ENCODE data around the gene KREMEN1.

Gene KREMEN1

DNA sequence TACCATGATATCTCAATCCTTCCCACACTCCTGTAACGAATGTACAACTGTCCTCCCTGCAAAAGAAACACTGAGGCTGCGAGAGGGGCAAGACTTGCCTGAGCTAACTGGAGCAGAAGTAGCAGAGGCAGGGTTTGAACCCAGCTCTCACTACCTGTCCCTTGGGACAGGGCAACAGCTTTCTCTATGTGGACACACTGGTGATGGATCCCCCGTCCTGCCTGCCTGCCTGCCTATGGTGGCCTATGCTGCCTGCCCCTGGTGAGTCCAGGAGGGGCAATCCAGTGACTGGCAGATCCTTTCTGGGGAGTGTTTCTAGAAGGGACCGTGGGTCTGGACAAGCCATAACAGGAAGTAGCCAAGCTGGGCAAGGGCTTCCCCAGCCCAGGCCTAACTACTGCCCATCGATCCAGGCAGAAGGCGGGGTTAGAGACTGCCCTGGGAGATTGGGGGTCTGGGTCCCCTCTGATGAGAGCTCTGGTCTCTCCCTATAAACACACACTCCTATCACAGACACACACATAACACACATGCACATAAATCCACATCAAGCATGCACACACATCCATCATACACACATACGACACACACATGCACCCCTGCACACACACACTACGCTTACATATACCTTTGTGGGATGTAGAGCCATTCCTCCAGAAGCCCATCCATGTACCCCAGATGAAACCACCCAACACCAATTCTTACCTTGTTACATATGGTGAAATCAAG lies 131.8 kb downstream of the KREMEN1 start:
- H3K4me3 ChIP-seq (ENCODE audit: low read depth, low read length): no peak overlapping the region

- peak overlapping the region; percentile 34 for H3K4me3 ChIP-seq (ENCODE audit: low read depth, low read length)
Measured at GRCh38 chr22:29205252-29205593, 132.4 kb downstream of the KREMEN1 start.

DNA sequence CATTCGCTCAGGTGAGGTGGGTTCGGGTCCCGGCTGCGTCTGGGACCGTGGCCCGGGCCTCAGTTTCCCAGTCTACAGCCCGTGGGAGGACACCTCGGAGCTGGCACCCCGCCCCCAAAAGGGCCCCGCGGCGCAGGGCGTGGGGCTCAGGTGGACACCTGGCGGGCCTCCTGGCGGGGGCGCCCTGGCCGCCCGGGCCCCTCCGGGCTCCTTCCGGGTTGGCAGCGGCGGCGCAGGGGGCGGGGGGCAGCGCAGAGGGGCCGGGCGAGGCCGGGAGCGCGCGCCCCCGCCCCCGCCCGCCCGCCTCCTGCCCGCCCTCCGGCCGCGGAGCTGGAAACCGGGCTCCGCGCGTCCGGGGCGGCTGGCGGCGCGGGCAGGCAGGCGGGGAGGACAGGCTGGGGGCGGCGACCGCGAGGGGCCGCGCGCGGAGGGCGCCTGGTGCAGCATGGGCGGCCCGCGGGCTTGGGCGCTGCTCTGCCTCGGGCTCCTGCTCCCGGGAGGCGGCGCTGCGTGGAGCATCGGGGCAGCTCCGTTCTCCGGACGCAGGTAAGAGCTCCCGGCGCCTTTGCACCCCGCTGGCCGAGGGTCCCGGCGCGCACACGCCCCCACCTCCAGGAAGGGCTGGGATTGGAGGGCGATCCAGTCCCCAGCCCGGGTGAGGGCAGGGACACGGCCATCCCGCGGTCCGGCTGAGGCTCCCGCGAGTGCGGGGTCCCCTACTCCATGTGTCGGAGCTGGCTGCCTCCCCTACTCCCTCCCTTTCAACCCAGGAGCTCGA lies 132.9 kb downstream of the KREMEN1 start, which contains the start of gene EMID1:
EMID1 (plus strand) TSS at position 303 of the 778 bp plus-strand sequence; CDS start at position 446, 143 bp downstream.
- peak within 1 kb of the TSS; percentile 67 for H3K4me3 ChIP-seq (ENCODE audit: low read depth, low read length)

DNA sequence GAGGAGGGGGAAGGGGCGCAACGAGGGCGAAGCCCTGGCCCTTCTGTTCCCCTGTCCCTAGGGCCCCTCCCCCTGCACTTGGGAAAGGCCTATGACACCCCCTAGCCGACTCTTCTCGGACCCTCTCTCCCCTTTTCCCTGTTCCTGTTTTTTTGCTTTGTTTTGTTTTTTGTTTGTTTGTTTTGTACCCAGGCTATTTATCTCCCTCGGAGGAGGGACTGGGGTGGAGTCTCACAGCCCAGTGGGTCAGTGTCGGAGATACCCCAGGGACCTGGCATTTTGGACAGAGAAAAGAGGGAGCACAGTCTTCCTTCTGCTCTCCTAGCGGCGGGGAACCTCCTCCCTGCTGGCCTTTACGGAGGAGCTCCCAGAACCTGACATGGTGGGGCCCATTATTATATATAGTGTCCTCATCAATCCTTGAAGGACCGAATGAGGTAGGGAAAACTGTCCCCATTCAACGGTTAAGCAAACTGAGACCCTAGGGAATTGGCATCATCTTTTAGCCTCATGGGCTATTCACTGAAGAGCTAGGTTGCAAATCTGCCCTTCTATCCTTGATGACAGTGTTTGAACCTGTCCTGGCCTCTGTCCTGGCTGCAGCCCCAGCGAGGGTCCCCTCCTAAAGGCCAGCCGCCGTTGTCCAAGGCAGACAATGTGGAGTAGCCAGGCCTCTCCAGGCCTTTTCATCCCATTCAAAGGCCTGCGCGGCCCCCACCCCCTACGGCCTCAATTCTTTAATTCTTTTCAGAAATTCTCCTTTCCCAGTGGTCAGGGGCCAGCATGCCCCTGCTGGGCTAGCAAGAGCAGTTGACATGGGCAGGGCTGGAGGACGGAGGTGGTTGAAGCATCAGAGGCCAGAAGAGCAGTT lies 133.8 kb downstream of the KREMEN1 start:
- peak overlapping the region; percentile 67 for H3K4me3 ChIP-seq (ENCODE audit: low read depth, low read length)

- H3K4me3 ChIP-seq (ENCODE audit: low read depth, low read length): no peak overlapping the region
Measured at GRCh38 chr22:29207243-29207550, 134.4 kb downstream of the KREMEN1 start.

DNA sequence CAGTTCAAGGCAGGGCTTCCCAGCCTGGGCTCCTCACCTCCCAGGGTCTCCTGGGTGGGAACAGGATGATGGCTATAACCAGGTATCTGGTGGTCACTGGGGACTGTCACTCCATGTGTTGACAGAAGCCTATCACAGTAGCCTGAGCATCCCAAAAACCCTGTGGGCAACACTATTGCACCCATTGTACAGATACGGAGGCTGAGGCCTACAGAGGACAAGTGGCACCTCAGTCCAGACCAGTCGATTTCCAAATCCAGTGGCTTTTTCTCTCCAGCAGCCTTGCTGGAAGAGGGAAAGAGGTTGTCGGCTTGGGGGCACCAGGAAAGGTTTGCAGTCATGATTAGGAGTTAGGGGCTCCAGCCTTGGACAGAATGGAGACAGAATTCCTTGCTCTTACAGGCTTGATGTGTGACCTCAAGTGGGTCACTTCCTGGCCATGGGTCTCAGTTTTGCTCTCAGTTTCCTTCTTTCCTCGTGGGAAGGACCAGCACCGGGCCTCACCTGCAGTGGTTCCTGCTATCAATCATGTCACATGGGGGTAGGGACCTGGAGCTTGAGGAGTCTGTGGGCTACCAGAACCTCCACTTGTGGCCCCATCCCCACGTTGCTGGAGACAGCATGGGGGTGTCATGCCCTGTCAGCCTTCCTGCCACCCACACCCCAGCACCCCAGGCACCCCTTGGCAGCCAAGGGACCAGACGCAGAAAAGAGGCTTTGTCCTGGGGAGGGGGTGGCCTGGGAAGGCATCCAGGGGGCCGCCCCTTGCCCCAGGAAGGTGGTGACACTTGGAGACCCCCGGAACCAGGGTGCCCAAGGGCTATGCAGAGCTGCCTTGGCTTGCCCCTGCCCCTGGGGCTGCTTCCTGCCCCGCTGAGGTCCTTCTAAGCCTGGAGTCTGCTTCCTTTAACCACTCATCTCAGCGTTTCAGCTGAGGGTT lies 135.0 kb downstream of the KREMEN1 start:
- no peak overlapping the region for H3K4me3 ChIP-seq (ENCODE audit: low read depth, low read length)

DNA sequence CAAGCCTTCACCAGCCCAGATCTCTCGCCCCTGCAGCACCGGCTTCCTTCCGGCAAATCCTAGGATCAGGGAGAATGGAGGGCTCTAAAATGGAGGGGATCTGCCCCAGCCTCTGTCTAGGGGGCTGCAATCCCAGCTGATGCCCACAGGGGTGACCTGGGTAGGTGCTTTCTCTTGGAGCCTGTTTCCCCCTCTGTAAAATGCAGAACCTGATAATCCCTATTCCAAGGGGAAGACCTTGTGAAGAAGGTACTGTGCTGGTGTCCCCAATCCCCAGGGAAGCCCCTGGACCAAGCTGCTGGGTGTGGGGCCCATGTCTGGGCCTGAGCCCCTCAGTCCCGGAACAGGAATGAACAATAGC lies 135.6 kb downstream of the KREMEN1 start:
- H3K4me3 ChIP-seq (ENCODE audit: low read depth, low read length): no peak overlapping the region

DNA sequence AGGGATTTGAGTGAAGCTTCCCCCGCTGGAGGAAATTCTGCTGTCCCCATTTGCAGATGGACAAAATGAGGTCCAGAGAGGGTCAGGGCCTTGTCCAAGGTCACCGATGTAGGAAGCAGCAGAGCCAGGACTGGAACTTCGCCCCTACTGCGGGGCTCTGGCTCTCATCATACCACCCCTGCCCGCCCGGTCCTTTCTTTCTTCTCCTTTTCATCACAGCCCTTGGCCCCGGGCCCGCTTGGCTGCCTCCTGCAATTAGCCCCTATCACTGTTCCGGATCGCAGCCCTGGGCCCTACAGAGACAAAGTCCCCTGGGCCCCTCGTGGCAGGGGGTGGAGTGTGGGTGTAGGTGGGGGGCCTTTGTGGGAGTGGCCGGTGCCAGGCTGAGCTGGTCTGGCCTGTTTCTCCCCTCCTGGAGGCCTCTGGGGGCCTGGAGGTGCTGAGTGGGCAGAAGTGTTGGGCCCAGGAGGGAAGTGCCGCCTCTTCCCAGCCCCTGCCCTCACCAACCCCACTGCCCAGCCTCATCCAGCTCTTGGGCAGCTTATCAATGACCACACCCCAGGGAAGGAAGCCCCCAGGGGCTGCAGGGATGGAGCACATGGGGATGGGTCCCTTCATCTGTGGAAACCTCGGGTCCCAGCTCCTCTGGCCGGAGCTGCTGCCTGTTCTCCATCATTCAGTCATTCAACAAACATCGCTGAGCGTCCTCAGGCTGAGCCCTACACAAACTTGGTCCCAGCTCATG lies 136.2 kb downstream of the KREMEN1 start:
- H3K4me3 ChIP-seq (ENCODE audit: low read depth, low read length): no peak overlapping the region

DNA sequence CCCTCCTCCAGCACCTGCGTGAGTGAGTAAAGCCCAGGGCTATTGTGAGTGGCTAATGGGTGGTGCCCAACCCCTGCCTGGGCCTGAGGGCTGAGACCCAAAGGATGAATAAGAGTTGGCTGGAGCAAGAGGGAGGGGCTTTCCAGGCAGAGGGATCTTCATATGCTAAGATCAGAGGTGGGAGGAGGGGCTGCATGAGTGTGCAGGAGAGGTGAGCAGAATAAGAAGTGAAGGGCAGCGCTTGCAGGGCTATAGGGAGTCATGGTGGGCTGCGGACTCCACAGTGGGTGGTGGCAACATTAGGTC lies 136.7 kb downstream of the KREMEN1 start:
- H3K4me3 ChIP-seq (ENCODE audit: low read depth, low read length): no peak overlapping the region

DNA sequence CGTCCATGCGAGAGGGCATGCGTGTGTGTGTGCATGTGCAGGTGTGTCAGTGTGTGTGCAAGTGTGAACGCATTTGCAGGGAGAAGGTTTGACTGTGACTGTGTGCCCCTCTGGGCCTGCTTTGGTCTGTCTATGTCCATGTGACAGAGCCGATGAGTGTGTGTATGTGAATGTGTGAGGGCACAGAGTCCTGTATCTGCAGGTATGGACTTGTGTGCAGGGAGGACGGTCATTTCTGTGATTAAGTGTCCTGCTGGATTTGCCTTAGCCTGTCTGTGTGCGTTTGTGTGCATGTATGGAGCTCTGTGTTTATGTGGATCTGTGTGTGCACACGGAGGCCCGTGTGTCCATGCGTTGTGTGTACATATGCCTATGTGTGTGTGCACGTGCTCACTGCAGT lies 138.2 kb downstream of the KREMEN1 start:
- H3K4me3 ChIP-seq (ENCODE audit: low read depth, low read length): no peak overlapping the region

- H3K4me3 ChIP-seq (ENCODE audit: low read depth, low read length): no peak overlapping the region
Measured at GRCh38 chr22:29211466-29211865, 138.6 kb downstream of the KREMEN1 start.

DNA sequence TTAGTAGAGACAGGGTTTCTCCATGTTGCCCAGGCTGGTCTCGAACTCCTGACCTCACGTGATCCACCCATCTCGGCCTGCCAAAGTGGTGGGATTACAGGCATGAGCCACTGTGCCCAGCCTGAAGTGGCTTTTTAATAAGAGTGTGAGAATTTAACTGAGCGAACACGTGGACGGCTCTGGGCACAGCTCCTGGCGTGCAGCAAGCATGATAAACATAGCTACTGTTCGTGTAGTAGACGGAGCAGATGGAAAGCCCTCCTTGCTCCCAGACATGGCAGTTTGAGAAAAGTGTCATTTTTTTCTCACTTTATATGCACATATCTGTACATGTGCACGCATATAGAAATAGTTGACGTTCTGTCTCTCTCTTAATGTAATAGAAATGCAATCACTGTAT lies 139.9 kb downstream of the KREMEN1 start:
- no peak overlapping the region for H3K4me3 ChIP-seq (ENCODE audit: low read depth, low read length)

GRCh38 chr22:29213493-29213892 lies 140.7 kb downstream of the KREMEN1 start:
- no peak overlapping the region for H3K4me3 ChIP-seq (ENCODE audit: low read depth, low read length)

- H3K4me3 ChIP-seq (ENCODE audit: low read depth, low read length): no peak overlapping the region
Measured at GRCh38 chr22:29214232-29214631, 141.4 kb downstream of the KREMEN1 start.

DNA sequence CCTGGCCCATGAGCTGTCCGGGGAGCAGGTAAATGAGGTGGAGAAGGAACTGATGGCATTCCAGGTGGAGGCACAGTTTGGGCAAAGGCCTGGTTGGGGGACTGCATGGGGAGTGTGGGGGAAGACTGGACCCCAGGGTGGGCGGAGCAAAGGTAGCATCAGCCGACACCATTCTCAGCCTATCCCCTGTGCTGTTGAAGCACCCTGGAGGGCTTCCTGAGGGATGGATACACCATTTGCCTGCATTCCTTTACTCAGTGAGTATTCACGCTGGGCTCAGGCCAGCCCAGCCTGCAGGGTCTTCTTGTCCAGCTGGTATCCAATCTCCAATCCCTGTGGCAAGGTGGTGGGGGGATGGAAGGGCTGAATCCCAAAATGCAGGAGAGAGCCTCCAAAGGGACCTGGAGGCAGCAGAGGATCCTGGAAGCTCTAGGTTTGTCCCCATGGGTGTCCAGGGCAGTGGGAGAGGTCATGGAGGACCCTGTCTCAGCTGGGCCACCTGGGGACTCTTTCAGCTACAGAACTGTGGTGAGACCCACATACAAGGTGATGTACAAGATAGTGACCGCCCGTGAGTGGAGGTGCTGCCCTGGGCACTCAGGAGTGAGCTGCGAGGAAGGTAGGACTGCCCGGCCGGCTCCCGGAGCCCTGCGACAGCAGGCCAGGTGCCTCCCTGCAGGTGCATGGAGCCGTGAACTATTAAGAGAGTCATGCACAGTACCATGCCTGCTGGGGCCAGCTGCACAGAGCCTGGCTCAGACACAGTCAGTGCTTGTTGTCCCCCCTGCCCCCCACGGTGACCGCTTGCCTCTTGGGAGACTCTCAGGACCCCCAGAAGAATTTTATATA lies 142.4 kb downstream of the KREMEN1 start:
- H3K4me3 ChIP-seq (ENCODE audit: low read depth, low read length): no peak overlapping the region

- H3K4me3 ChIP-seq (ENCODE audit: low read depth, low read length): no peak overlapping the region
Measured at GRCh38 chr22:29216011-29216872, 143.4 kb downstream of the KREMEN1 start.

GRCh38 chr22:29216873-29217666 lies 144.2 kb downstream of the KREMEN1 start:
- no peak overlapping the region for H3K4me3 ChIP-seq (ENCODE audit: low read depth, low read length)

All from iPS-11a (cell line).